DMS79 (cell line): Measurements from ENCODE around the gene OR2AT4.
"Not testable (repeated sequence)": the region's sequence is repeated elsewhere in the genome, so short reads cannot be mapped to it uniquely, and the experiment has no call there.

Experiments
- DNase-seq: peaks from one replicate; lab custom pipeline; 2025; lab: John Stamatoyannopoulos, UW

The OR2AT4 gene

GRCh38 chr11:75096456-75097172, at the start of gene OR2AT4:
TSS of gene OR2AT4 (minus strand) at chr11:75096876.
- DNase-seq, result no peak

- no peak for DNase-seq
These were observed 49.4 kb upstream of the OR2AT4 start for GRCh38 chr11:75145972-75146519.

GRCh38 chr11:75145196-75145971, 48.7 kb upstream of the OR2AT4 start:
- no peak for DNase-seq

- DNase-seq, result no peak
These were observed 48.0 kb upstream of the OR2AT4 start for GRCh38 chr11:75144716-75145014.

GRCh38 chr11:75143420-75143731, 46.7 kb upstream of the OR2AT4 start:
- no peak for DNase-seq

GRCh38 chr11:75142714-75143419, 46.2 kb upstream of the OR2AT4 start:
- DNase-seq, result peak; percentile 11

GRCh38 chr11:75141166-75141565, 44.5 kb upstream of the OR2AT4 start:
- no peak for DNase-seq

- no peak for DNase-seq
These were observed 43.8 kb upstream of the OR2AT4 start for GRCh38 chr11:75140269-75141138.

GRCh38 chr11:75135651-75136050, 39.0 kb upstream of the OR2AT4 start:
- no peak for DNase-seq

GRCh38 chr11:75135021-75135650, 38.5 kb upstream of the OR2AT4 start:
- DNase-seq, result no peak

GRCh38 chr11:75133976-75134375, 37.3 kb upstream of the OR2AT4 start:
- no peak for DNase-seq

GRCh38 chr11:75132080-75132479, 35.4 kb upstream of the OR2AT4 start:
- DNase-seq, result no peak

- no peak for DNase-seq
These were observed 29.9 kb upstream of the OR2AT4 start for GRCh38 chr11:75126564-75126963.

GRCh38 chr11:75118577-75118976, 21.9 kb upstream of the OR2AT4 start:
- no peak for DNase-seq

GRCh38 chr11:75114465-75114864, 17.8 kb upstream of the OR2AT4 start:
- no peak for DNase-seq

- no peak for DNase-seq
These were observed 16.4 kb upstream of the OR2AT4 start for GRCh38 chr11:75113030-75113429.

- DNase-seq, result no peak
These were observed 15.5 kb upstream of the OR2AT4 start for GRCh38 chr11:75112200-75112599.

- no peak for DNase-seq
These were observed 10.5 kb upstream of the OR2AT4 start for GRCh38 chr11:75107187-75107586.

GRCh38 chr11:75105967-75106681, 9.4 kb upstream of the OR2AT4 start:
- not testable (repeated sequence) for DNase-seq

- no peak for DNase-seq
These were observed 8.8 kb upstream of the OR2AT4 start for GRCh38 chr11:75105462-75105925.
